GM18520 (cell line): Measurements from ENCODE around the gene WDR46.
A peak's percentile ranks its signal among the peaks of the same experiment; 100 is the strongest.
"Not testable (repeated sequence)": the region's sequence is repeated elsewhere in the genome, so short reads cannot be mapped to it uniquely, and the experiment has no call there.

Source experiments
- ATAC-seq: cut with Tn5 transposase; IDR thresholded peaks from one replicate; pipeline ENCODE4 v1.9.1; 2021; ENCODE audit not compliant: unreplicated experiment

The WDR46 gene

DNA sequence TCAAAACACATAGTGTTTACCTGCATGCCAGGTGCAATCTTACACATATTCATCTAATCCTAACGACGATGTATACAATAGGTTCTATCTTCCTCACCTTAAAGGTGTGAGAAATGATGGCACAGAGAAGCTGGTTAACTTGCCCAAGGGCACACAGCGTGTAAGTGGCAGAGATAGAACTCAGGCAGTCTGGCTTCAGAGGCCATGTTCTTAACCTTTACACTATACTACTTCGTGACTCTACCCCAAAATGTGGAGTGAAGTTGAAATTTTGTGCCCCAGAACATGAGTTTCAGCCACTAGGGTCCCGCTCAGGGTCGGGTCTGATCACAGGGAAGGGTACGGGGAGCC is 17.9 kb downstream of the WDR46 start:
- ATAC-seq: no peak

DNA sequence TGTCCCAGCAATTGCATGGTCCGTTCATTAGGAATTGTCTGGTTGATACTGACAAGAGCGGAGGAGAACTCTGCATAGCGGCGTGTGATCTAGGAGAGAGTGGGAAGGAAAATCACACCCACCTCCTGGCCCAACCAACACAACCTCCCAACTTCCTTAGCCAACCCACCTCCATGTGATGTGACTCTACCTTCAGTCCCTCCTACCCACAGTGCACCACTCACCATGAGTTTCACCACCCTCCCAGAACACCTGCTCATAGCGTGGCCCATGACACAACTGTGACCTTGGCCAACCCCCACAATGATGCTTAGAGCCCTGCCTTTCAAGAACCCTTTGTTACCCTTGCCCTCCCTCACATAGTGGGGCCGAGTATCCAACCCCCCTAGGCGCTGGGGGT is 25.0 kb downstream of the WDR46 start:
- ATAC-seq: no peak

DNA sequence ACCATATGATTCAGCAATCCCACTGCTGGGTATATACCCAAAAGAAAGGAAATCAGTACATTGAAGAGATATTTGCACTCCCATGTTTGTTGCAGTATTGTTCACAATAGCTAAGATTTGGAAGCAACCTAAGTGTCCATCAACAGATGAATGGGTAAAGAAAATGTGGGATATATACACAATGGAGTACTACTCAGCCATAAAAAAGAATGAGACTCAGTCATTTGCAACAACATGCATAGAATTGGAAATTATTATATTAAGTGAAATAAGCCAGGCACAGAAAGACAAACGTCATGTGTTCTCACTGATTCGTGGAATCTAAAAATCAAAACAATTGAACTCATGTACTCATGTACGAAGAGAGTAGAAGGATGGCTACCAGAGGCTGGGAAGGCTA is 26.5 kb downstream of the WDR46 start:
- ATAC-seq: not testable (repeated sequence)

DNA sequence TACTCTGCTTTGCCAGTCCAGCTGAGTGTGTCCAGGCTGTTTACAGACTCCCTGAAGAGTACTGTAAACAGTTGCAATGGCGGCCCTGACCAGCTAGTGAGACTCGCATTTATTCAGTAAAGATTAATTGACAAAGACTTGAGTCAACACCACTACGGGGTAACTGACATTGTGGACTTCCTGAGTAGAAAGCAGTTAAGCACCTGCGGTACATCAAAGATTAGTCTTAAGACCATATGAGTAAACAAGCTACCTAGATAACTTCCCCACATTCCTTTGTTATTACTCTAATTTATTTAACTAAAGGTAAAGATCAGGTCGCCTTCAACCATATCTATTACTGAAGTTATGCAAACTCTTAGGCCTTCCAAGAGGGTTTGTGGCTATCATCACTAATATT is 30.0 kb downstream of the WDR46 start:
- ATAC-seq: no peak

GRCh38 chr6:33254591-33254990 is 34.4 kb downstream of the WDR46 start:
- ATAC-seq: no peak

DNA sequence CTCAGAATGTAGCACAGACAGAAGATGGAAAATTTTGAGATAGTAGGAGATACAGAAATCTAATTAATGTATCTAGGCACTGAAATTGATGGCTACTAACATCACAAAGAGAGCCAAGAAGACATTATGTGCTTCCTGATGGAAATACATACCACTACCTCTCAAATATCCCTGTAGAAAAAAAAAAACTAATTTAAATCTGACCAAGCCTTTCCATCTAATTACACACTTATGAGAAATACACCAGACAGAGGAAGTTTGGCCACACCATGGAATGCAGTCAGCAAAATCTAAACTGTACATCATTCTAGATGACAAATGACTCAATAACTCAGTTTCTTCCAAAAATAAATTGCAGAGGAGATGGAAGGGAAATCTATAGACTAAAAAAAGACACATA is 36.3 kb downstream of the WDR46 start:
- ATAC-seq: no peak

GRCh38 chr6:33251395-33252012 is 37.5 kb downstream of the WDR46 start:
- no peak for ATAC-seq

GRCh38 chr6:33250731-33251130 is 38.3 kb downstream of the WDR46 start:
- no peak for ATAC-seq

DNA sequence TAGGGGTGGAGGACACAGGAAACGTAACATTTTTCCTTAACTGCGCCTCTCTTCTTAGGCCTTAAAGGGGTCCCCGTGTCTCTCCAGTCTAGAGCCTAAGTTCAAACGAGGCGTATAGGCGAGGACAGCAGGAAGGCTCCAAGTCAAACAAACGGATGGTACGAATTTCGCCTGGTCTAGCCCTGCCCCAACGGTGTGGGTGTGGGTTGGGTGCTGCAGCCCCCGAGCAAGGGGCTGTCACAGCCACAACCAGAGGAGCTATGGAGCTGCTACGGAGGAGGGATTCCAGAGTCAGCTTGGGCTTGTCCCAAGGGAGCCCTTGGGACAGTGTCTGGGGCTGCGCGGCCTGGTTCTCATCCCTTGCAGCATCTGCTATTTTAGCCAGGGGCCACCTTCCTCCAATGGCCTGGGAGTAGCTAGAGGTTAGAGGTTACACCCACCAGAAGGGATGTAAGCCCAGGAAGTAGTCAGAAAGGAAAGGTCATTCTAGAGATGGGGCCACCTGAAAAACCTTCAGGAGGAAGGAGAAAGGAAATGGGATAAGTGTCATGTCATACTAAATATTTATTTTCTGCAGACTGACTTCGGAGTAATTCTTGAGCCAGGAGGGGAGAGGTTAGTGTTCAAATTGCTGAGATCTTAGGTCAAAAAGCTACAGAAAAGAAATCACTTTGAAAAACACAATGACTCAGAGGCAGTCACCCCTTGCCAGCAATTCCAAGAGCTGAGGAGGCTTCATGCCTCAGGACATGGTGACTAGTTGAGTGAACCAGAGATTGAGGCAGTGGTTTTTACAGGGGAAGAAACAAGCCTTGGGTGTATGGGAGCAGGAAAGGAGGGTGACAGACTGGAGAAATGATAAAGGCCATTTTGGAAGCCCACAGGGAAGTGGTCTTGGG is 39.1 kb downstream of the WDR46 start:
- no peak for ATAC-seq

- peak; percentile 87 for ATAC-seq
These were observed 39.9 kb downstream of the WDR46 start for GRCh38 chr6:33248932-33249731.

GRCh38 chr6:33248643-33248931 is 40.5 kb downstream of the WDR46 start:
- peak; percentile 1 for ATAC-seq

DNA sequence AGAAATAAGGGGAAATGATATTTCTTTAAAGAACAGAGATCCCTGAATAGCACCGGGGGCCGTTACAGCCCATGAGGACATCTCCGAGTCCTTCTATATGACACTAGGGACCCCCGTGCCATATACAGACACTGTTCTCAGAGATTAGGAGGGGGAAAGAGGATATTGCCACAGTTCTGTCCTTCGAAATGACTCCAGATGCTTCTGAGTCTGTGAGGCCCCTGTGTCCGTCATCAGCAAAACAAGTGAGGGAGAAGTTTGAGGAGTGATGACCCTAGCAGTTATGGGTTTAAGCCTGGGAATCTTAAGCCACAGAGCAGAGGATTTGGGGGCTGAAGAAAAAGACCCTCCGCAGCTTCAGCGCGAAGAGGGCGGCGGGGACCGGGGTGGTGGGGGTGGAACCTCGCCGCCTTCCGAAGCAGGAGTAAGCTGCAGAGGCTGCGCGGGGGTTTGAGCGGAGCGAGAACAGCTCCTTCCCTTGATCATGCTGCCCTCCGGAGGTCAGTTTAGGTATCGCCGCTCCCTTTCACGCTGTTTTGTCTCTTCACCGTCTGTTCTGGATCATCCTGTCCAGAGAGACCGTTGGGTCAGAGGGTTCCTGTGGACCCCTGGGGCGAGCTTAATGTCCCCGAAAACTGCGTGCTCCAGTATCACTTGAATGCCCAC is 40.9 kb downstream of the WDR46 start:
- peak; percentile 33 for ATAC-seq

DNA sequence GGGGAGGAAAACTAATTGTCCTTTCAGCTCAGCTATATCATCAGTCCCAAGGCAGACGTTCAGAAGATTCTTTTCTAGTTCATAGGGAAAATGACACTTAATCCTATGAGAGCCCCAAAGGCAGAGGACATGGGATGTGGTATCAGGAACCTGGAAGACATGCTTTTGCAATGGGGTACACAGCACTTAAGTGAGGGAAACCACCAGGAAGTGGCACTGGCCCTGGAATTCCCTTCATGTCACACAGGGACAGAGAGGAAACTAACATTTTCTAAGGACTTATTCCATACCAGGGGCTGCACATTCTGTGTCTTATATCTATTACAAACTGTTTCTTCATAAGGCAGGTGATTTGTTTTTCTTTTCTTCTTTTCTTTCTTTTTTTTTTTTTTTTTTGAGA is 45.6 kb downstream of the WDR46 start:
- ATAC-seq: no peak

DNA sequence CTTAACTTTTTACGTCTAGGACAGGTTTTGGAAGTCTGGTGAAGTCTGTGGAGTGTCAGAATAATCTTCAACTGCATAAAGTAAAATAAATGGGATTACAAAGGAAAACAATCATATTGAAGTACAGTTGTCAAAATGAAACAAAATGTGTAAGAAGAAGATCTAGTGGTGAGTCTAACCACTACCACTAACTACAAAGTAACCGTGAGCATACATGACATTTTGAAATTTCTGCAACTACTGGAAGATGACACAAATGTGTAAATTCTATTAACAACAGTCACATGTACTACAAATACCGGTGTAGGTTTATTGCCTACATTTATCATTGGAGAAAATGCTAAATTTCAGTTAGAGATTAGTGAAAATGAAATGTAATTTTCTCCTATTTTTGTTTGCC is 47.1 kb downstream of the WDR46 start:
- no peak for ATAC-seq

- no peak for ATAC-seq
These were observed 51.3 kb downstream of the WDR46 start for GRCh38 chr6:33237741-33238140.

DNA sequence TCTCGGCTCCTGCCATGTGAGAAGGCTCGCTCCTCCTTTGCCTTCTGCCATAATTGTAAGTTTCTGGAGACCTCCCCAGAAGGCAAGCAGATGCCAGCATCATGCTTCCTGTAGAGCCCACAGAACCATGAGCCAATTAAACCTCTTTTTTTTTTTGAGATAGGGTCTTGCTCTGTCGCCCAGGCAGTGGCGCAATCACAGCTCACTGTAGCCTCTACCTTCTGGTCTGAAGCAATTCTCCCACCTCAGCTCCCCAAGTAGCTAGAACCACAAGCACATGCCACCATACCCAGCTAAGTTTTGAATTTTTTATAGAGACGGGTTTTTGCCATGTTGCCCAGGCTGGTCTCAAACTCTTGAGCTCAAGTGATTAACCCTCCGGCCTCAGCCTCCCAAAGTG is 52.2 kb downstream of the WDR46 start:
- ATAC-seq: no peak

DNA sequence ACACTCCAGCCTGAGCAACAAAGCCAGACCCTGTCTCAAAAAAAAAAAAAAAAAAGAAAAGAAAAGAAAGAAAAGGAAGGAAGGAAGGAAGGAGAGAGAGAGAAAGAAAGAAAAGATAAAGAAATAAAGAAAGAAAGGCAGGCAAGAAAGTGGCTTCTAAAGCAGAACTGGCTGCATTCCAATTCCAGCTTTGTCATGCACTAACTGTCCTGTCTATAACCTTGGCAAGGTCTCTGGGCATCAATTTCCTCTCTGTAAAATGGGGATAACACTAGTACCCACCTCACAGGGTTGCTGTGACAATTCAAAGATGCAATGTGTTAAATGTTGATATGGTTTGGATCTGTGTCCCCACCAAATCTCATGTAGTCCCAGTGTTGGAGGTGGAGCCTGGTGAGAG is 52.7 kb downstream of the WDR46 start:
- ATAC-seq: no peak

GRCh38 chr6:33235221-33235634 is 53.8 kb downstream of the WDR46 start:
- no peak for ATAC-seq
